DND-41 (cell line): ENCODE data around the gene BRINP2.

Source experiments
- ATAC-seq: fragments of 200-7000 bp; cut with Tn5 transposase; 3 replicates; pipeline ENCODE4 v1.9.1; 2021; ENCODE audit warnings: low read depth; ENCODE audit not compliant: insufficient read depth
- DNase-seq: peaks from one replicate; pipeline ENCODE4 v3.0.0-alpha.2; 2020
- H2AFZ ChIP-seq: 2 replicates; pipeline ENCODE4 v1.6.0; 2012; ENCODE audit warnings: low read depth, low read length
- H3K27ac ChIP-seq: 2 replicates; pipeline ENCODE4 v1.5.1; 2012; ENCODE audit warnings: low read length, inconsistent platforms
- H3K27me3 ChIP-seq: fragments of 200-600 bp; sonication (generic); 2 replicates; pipeline ENCODE4 v1.6.0; 2012; ENCODE audit warnings: low read length, mild to moderate bottlenecking, inconsistent platforms; ENCODE audit not compliant: insufficient read depth, poor library complexity
- H3K36me3 ChIP-seq: 2 replicates; pipeline ENCODE4 v1.5.1; 2012; ENCODE audit warnings: low read length, inconsistent platforms; ENCODE audit not compliant: insufficient read depth
- H3K4me1 ChIP-seq: 2 replicates; pipeline ENCODE4 v1.5.1; 2012; ENCODE audit warnings: mild to moderate bottlenecking, low read length; ENCODE audit not compliant: insufficient read depth
- H3K4me2 ChIP-seq: 2 replicates; pipeline ENCODE4 v1.6.0; 2012; ENCODE audit warnings: mild to moderate bottlenecking, moderate library complexity, low read length, inconsistent platforms; ENCODE audit not compliant: insufficient read depth
- H3K4me3 ChIP-seq, 2 experiments: fragments of 200-600 bp in 1 of 2; shearing (Covaris generic) in 1 of 2; 2 replicates each; pipeline ENCODE4 v1.5.1; 2012 to 2016; ENCODE audit warnings: inconsistent platforms in 2 of 2, low read length in 2 of 2, mild to moderate bottlenecking in 2 of 2, low read depth in 1 of 2, moderate library complexity in 1 of 2
- H3K79me2 ChIP-seq: 2 replicates; pipeline ENCODE4 v1.6.0; 2012; ENCODE audit warnings: low read length, inconsistent platforms; ENCODE audit not compliant: insufficient read depth
- H3K9ac ChIP-seq: 2 replicates; pipeline ENCODE4 v1.6.0; 2012; ENCODE audit warnings: low read depth, mild to moderate bottlenecking, inconsistent platforms, low read length, moderate library complexity
- H3K9me3 ChIP-seq: 2 replicates; pipeline ENCODE4 v1.5.1; 2012; ENCODE audit warnings: low read length, moderate library complexity, mild to moderate bottlenecking, inconsistent platforms; ENCODE audit not compliant: insufficient read depth, severe bottlenecking
- H4K20me1 ChIP-seq: 2 replicates; pipeline ENCODE4 v1.6.0; 2012; ENCODE audit warnings: low read length; ENCODE audit not compliant: insufficient read depth
- EZH2 ChIP-seq: IDR thresholded peaks from 3 replicates; pipeline ENCODE4 v1.6.1; 2012; ENCODE audit warnings: borderline replicate concordance, low read depth, mild to moderate bottlenecking, moderate library complexity, low read length, inconsistent platforms; ENCODE audit not compliant: severe bottlenecking
- TF ChIP-seq, protein P1 (sequence below): IDR thresholded peaks from 2 replicates; pipeline ENCODE4 v1.5.1; 2012; ENCODE audit warnings: borderline replicate concordance, low read length, moderate library complexity, mild to moderate bottlenecking; ENCODE audit not compliant: poor library complexity, severe bottlenecking; ENCODE audit errors: extremely low read depth

Gene BRINP2

DNA sequence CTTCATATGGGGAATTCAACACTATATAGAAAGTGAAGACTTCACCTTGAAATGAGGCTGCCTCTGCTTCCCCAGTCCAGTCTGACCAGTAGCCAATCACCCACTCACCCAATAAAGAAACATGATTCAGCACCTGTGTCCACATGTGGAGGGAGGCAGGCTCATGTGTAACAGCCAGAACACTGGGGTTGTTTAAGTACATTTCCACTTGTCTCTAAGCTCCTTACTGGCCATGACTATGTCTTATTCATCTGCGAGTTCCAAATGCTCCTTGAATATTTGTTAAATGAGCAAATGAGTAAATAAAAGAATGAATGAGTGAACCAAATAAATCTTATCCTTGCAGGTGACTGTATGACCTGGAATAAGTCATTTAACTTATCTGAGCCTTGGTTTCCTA lies 100.1 kb downstream of the BRINP2 start:
- TF ChIP-seq EZH2, result no peak
- TF ChIP-seq, protein P1, sequence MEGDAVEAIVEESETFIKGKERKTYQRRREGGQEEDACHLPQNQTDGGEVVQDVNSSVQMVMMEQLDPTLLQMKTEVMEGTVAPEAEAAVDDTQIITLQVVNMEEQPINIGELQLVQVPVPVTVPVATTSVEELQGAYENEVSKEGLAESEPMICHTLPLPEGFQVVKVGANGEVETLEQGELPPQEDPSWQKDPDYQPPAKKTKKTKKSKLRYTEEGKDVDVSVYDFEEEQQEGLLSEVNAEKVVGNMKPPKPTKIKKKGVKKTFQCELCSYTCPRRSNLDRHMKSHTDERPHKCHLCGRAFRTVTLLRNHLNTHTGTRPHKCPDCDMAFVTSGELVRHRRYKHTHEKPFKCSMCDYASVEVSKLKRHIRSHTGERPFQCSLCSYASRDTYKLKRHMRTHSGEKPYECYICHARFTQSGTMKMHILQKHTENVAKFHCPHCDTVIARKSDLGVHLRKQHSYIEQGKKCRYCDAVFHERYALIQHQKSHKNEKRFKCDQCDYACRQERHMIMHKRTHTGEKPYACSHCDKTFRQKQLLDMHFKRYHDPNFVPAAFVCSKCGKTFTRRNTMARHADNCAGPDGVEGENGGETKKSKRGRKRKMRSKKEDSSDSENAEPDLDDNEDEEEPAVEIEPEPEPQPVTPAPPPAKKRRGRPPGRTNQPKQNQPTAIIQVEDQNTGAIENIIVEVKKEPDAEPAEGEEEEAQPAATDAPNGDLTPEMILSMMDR, result no peak
- Histone ChIP-seq H3K27ac (no peak overlapping the region), H3K27me3 (no peaks in the 10 kb centered on the region), H3K4me3 (no peak overlapping the region), H3K9me3 (no peaks in the 10 kb centered on the region), H3K9ac (no peak overlapping the region), H3K4me2 (no peak overlapping the region), H4K20me1 (no peaks in the 10 kb centered on the region), H3K79me2 (no peaks in the 10 kb centered on the region), H3K36me3 (no peaks in the 10 kb centered on the region), H3K4me1 (no peaks in the 10 kb centered on the region), H2AFZ (no peak overlapping the region)
- ATAC-seq, result no peak
- no peak for DNase-seq

DNA sequence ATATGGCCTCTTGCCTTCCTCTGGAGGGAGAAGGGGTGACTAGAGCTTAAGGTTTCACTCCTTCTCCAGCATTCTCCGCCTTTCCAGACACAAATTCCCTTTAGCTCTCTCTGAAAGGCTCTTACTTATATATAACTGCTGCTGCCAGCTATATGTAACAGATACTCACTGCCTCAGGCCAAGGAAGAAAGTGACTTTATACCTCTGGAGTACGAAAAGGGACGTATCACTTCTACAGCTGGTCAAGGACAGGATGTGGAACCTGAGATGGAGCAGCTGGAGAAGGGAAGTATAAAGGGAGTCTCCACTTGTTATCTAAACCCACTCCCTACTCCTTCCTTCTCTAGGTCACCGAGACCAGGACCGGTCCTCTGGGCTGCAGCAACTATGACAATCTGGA lies 102.4 kb downstream of the BRINP2 start:
- no peak for ATAC-seq

DNA sequence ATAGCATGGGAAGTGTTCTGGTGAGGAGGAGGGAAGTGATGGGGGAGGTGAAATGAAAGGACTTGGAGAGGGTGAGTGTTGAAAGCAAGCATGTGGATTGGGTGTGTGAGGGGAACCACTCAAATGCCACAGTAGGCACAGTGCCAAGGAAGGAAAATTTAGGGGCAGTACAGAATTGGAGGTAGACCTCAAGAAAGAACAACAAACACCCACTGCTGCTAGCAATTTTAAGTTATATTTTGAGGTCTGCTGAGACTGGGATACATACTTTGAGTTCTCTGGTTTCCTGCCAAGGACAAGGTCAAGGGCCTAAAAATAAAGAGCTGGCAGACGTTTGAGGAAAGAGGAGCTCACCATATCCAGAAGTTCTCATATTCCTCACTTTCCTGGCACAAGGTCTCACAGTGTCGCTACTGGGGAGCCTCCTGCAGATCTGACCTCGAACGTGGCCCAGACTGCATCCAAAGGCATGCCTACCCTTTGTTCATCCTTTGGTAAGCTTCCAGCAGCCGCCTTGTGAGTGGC lies 104.0 kb downstream of the BRINP2 start:
- ATAC-seq (no peak), DNase-seq (no peak)
- Histone ChIP-seq H2AFZ (no peak overlapping the region), H3K79me2 (no peaks in the 10 kb centered on the region), H3K27me3 (no peaks in the 10 kb centered on the region), H3K27ac (no peak overlapping the region), H3K9ac (no peak overlapping the region), H3K4me2 (no peak overlapping the region), H4K20me1 (no peaks in the 10 kb centered on the region), H3K4me3 (no peak overlapping the region), H3K36me3 (no peaks in the 10 kb centered on the region), H3K9me3 (no peaks in the 10 kb centered on the region), H3K4me1 (no peaks in the 10 kb centered on the region)
- TF ChIP-seq EZH2, result no peak
- TF ChIP-seq, protein P1, result no peak

More for the DNA sequence above, 102.4 kb downstream of the BRINP2 start:
- Histone ChIP-seq H4K20me1 (no peaks in the 10 kb centered on the region), H2AFZ (no peak overlapping the region), H3K4me2 (no peak overlapping the region), H3K36me3 (no peaks in the 10 kb centered on the region), H3K27me3 (no peaks in the 10 kb centered on the region), H3K27ac (no peak overlapping the region), H3K4me3 (no peak overlapping the region), H3K9me3 (no peaks in the 10 kb centered on the region), H3K4me1 (no peaks in the 10 kb centered on the region), H3K79me2 (no peaks in the 10 kb centered on the region), H3K9ac (no peak overlapping the region)
- no peak for DNase-seq
- TF ChIP-seq, protein P1, result no peak
- no peak for TF ChIP-seq EZH2

DNA sequence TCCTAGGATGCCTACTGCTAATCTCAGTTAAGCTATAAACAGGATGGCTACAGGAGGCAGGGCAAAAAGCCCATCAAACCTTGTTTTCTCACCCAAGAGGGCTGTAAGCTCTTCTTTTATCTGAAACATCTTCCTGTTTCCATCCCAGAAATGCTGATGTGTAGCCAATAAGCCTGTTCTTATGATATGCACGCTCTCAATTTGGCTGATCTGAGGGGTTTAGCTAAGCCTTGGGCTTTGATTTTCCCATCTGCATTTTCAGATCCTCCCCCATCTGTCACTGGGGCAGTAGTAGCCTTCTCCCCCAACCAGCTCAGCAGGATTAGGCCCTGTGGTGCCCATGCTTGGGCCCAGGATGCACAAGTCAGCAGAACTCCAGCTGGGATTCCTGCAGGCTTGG lies 105.0 kb downstream of the BRINP2 start:
- TF ChIP-seq, protein P1, result no peak
- no peak for TF ChIP-seq EZH2
- DNase-seq (no peak), ATAC-seq (no peak)
- Histone ChIP-seq H3K4me1 (no peaks in the 10 kb centered on the region), H3K9me3 (no peaks in the 10 kb centered on the region), H3K4me2 (no peak overlapping the region), H4K20me1 (no peaks in the 10 kb centered on the region), H3K9ac (no peak overlapping the region), H3K27ac (no peak overlapping the region), H3K36me3 (no peaks in the 10 kb centered on the region), H3K79me2 (no peaks in the 10 kb centered on the region), H2AFZ (no peak overlapping the region), H3K27me3 (no peaks in the 10 kb centered on the region), H3K4me3 (no peak overlapping the region)
